DLD1 (cell line): ENCODE results near the gene SNRPD3.
"Not testable (repeated sequence)": the region's sequence is repeated elsewhere in the genome, so short reads cannot be mapped to it uniquely, and the experiment has no call there.

Experiments used
- in situ Hi-C: cut with HindIII; loops from 2 replicates; pipeline ENCODE4 v1.10.0; 2017; ENCODE audit warnings: low sequenced_read_pairs

SNRPD3 gene

GRCh38 chr22:24590596-24591173 is 34.9 kb downstream of the SNRPD3 start:
- in situ Hi-C loops = no loop called here

- in situ Hi-C loops = no loop called here
These were observed 35.6 kb downstream of the SNRPD3 start for GRCh38 chr22:24591286-24591830.

- in situ Hi-C loops = no loop called here
These were observed 36.5 kb downstream of the SNRPD3 start for GRCh38 chr22:24592058-24592850.

GRCh38 chr22:24592851-24593558 is 37.2 kb downstream of the SNRPD3 start, which contains the start of gene LRRC75B:
Gene LRRC75B, minus strand, starts transcription at chr22:24593073. Its CDS starts 34 bp downstream, at chr22:24593039.
- in situ Hi-C loops = no loop called here

GRCh38 chr22:24593559-24593835 is 37.7 kb downstream of the SNRPD3 start:
- in situ Hi-C loops = not testable (repeated sequence)

- in situ Hi-C loops = no loop called here
These were observed 38.2 kb downstream of the SNRPD3 start for GRCh38 chr22:24593836-24594568.

GRCh38 chr22:24594569-24595120 is 38.8 kb downstream of the SNRPD3 start:
- in situ Hi-C loops = no loop called here

- in situ Hi-C loops = no loop called here
These were observed 39.4 kb downstream of the SNRPD3 start for GRCh38 chr22:24595228-24595627.

- in situ Hi-C loops = no loop called here
These were observed 40.1 kb downstream of the SNRPD3 start for GRCh38 chr22:24595863-24596262.

- in situ Hi-C loops = not testable (repeated sequence)
These were observed 41.3 kb downstream of the SNRPD3 start for GRCh38 chr22:24597076-24597475.

- in situ Hi-C loops = no loop called here
These were observed 43.7 kb downstream of the SNRPD3 start for GRCh38 chr22:24599514-24599913.

- in situ Hi-C loops = not testable (repeated sequence)
These were observed 44.3 kb downstream of the SNRPD3 start for GRCh38 chr22:24599958-24600715.

GRCh38 chr22:24601217-24602104 is 45.7 kb downstream of the SNRPD3 start:
- in situ Hi-C loops = no loop called here

GRCh38 chr22:24602105-24602749 is 46.4 kb downstream of the SNRPD3 start:
- in situ Hi-C loops = not testable (repeated sequence)

- in situ Hi-C loops = not testable (repeated sequence)
These were observed 47.3 kb downstream of the SNRPD3 start, which contains the start of gene GGT1 for GRCh38 chr22:24602847-24603769. Gene GGT1, plus strand, starts transcription at chr22:24603193. Its CDS starts 7,889 bp downstream, at chr22:24611082.

- in situ Hi-C loops = not testable (repeated sequence)
These were observed 48.2 kb downstream of the SNRPD3 start for GRCh38 chr22:24603770-24604629.
